ENCODE data around the gene LRRC71.

DNA sequence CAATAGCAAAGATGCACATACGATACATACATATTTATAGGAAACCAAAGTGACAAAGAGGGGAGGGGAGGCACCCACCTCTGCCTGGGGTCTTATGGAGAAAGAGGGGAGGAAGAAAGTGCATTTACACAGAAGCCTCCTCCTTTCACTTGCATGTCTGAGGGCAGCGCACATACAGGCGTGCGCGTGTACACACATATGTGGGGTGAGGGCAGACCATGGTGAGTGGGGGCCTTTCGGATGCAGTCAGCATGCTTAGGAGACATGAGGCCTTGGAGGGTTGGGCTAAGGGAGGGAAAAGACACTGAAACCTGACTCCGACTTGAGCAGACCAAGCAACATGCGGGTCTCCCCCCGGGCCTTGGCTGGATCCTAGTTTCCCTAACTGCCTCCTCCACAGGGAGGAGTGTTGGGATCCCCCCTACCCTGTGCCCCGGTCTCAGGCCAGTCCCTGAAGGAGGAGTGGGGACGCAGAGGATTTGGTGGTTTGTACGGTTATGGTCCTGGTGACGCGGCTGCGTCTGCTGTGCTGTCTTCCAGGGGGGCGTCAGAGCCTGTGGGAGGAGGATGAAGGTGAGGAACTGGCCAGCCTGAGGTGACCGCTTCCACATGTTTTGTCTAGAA lies 15.2 kb downstream of the LRRC71 start:
- TF ChIP-seq CTCF (conservative IDR thresholded peaks at IDR 0.05; ENCODE audit: low read depth, low read length) (no peak), BHLHE40 (IDR thresholded peaks at IDR 0.05; ENCODE audit: low read depth, low read length) (no peak), POLR2A (IDR thresholded peaks at IDR 0.05; ENCODE audit: low read depth, low read length) (no peak), FOS (IDR thresholded peaks at IDR 0.05; ENCODE audit: low read depth, low read length) (no peak), RAD21 (IDR thresholded peaks at IDR 0.05; ENCODE audit: low read length) (no peak), CHD1 (IDR thresholded peaks at IDR 0.05; ENCODE audit: low read depth, low read length) (no peak), ELK1 (IDR thresholded peaks at IDR 0.05; ENCODE audit: borderline replicate concordance, low read depth, low read length) (no peak), CEBPB (IDR thresholded peaks at IDR 0.05; ENCODE audit: low read depth, low read length) (no peak), RCOR1 (IDR thresholded peaks at IDR 0.05; ENCODE audit: insufficient replicate concordance, low read length) (no peak), SMC3 (IDR thresholded peaks at IDR 0.05; ENCODE audit: low read depth, low read length) (no peak), MAZ (IDR thresholded peaks at IDR 0.05; ENCODE audit: borderline replicate concordance, low read depth, low read length) (no peak), RFX5 (IDR thresholded peaks at IDR 0.05; ENCODE audit: low read depth, low read length) (no peak), USF2 (IDR thresholded peaks at IDR 0.05; ENCODE audit: low read depth, low read length) (no peak)

All from IMR-90 (cell line).